Eye (tissue), 1 donor: ENCODE data around the gene LRRC14B.
"Not testable (repeated sequence)": the region's sequence is repeated elsewhere in the genome, so short reads cannot be mapped to it uniquely, and the experiment has no call there.

Experiments used
- DNase-seq: peaks from one replicate; pipeline ENCODE4 v3.0.0-alpha.2; 2015

Gene LRRC14B

GRCh38 chr5:243683-244367, 52.5 kb downstream of the LRRC14B start:
- DNase-seq: not testable (repeated sequence)

GRCh38 chr5:245717-246116, 54.4 kb downstream of the LRRC14B start:
- DNase-seq: not testable (repeated sequence)
